Fibroblast of peridontal ligament (primary cell): ENCODE results near the gene MGMT.

Experiments
- DNase-seq: peaks from one replicate; pipeline ENCODE4 v3.0.0-alpha.2; 2010; ENCODE audit errors: extremely low read depth

MGMT gene

GRCh38 chr10:129796710-129797420 is 329.8 kb downstream of the MGMT start:
- DNase-seq, result no peak

GRCh38 chr10:129799942-129800341 is 332.9 kb downstream of the MGMT start:
- no peak for DNase-seq

GRCh38 chr10:129800796-129801340 is 333.8 kb downstream of the MGMT start:
- no peak for DNase-seq

- no peak for DNase-seq
Measured at GRCh38 chr10:129807211-129807610, 340.2 kb downstream of the MGMT start.

- no peak for DNase-seq
Measured at GRCh38 chr10:129808092-129808983, 341.3 kb downstream of the MGMT start.

GRCh38 chr10:129809431-129809830 is 342.4 kb downstream of the MGMT start:
- DNase-seq, result no peak

- DNase-seq, result no peak
Measured at GRCh38 chr10:129809841-129810240, 342.8 kb downstream of the MGMT start.

GRCh38 chr10:129811208-129811607 is 344.2 kb downstream of the MGMT start:
- DNase-seq, result no peak

GRCh38 chr10:129812398-129812797 is 345.4 kb downstream of the MGMT start:
- DNase-seq, result no peak

GRCh38 chr10:129814681-129815646 is 347.9 kb downstream of the MGMT start:
- DNase-seq, result no peak

GRCh38 chr10:129815898-129816655 is 349.0 kb downstream of the MGMT start:
- DNase-seq, result no peak

GRCh38 chr10:129816656-129817045 is 349.6 kb downstream of the MGMT start:
- DNase-seq, result no peak
